Measurements from ENCODE around the gene FUBP1.
A peak's percentile ranks its signal among the peaks of the same experiment; 100 is the strongest.
"Not testable (repeated sequence)": the region's sequence is repeated elsewhere in the genome, so short reads cannot be mapped to it uniquely, and the experiment has no call there.

The FUBP1 gene

DNA sequence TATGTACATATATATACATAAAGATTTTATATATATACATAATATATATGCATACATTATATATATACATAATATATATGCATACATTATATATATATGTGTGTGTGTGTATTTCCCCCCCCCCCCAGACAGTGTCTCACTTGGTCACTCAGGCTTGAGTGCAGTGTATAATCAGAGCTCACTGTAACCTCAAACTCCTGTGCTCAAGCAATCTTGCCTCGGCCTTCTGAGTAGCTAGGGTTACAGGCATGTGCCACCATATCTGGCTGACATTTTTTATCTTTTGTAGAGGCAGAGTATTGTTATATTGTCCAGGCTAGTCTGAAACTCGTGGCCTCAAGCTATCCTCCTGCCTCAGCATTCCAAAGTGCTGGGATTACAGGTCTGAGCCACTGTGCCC lies 9.0 kb upstream of the FUBP1 start:
- no peak for DNase-seq (ENCODE audit: low spot score)

DNA sequence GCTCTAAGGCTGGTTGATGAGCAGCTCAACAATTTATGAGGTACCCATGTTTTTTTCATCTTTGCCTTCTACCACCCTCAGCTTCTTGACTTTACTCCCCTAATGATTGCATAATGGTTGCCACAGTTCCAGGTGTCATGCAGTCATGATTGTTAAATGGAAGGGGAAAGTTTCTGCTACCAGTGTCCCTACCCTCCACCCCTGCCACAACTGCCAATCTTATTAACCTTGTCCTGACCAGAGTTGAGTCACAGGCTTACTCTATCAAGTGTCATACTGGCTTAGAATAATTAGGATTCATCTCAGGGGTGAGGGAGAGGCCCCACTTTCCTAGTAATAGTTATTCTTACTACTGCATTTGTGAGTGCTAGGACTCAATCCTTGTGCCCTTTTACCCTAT lies 7.9 kb upstream of the FUBP1 start:
- DNase-seq (ENCODE audit: low spot score) = no peak

GRCh38 chr1:77984629-77985028 lies 5.8 kb upstream of the FUBP1 start:
- DNase-seq (ENCODE audit: low spot score) = no peak

- DNase-seq (ENCODE audit: low spot score) = no peak
Observed at GRCh38 chr1:77983997-77984355, 5.1 kb upstream of the FUBP1 start.

DNA sequence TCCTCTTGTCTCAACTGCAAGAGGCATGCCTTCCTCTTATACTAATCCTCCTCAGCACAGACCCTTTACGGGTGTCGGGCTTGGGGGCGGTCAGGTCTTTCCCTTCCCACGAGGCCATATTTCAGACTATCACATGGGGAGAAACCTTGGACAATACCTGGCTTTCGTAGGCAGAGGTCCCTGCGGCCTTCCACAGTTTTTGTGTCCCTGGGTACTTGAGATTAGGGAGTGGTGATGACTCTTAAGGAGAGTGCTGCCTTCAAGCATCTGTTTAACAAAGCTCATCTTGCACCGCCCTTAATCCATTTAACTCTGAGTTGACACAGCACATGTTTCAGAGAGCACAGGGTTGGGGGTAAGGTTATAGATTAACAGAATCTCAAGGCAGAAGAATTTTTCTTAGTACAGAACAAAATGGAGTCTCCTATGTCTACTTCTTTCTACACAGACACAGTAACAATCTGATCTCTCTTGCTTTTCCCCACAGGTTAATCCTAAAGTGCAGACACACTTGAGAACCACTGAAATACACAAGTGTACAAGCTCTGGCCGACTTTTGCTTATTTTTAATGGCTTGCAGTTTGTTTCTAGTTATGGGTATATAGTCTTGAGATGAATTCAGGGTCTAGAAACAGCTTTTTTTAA lies 4.6 kb upstream of the FUBP1 start:
- DNase-seq (ENCODE audit: low spot score) = not testable (repeated sequence)

- peak; percentile 78 for DNase-seq (ENCODE audit: low spot score)
Observed at GRCh38 chr1:77978293-77978968, 441 bp downstream of the FUBP1 start.

DNA sequence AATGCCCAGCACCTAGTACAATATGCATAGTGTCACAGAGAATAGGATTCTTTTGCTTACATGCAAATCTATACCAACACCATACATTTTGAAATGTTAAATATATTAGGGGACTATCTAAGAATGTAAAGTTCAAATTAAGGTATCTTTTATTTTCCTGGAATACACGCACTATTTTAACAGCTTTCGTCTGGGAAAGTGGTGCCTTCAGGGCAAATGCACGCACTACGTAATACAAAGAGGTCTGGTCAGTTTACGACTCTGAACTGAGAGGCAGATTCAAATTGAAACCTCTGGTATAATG lies 931 bp downstream of the FUBP1 start:
- no peak for DNase-seq (ENCODE audit: low spot score)

DNA sequence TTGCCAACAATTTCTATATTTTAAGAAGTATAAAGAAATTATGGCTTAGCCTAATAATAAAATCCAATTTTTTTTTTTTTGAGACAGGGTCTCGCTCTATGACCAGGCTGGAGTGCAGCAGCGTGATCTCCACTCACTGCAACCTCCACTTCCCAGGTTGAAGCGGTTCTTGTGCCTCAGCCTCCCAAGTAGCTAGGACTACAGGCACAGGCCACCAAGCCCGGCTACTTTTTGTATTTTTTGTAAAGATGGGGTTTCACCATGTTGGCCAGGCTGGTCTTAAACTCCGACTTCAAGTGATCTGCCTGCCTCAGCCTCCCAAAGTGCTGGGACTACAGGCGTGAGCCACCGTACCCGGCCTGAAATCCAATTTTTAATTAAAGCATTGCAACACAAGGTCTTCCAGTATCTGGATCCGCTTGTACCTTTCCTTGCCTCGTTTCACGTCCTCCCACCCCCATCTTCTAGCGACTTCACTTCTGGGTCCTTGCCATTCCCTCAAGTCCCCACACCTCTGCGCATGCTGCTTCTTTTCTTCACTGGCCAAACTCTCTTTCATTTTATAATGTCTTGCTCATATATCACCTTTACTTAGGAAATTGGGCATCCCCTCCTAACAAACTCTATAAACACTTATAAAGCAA lies 2.3 kb downstream of the FUBP1 start:
- DNase-seq (ENCODE audit: low spot score) = no peak

GRCh38 chr1:77975907-77976306 lies 3.0 kb downstream of the FUBP1 start:
- no peak for DNase-seq (ENCODE audit: low spot score)

- DNase-seq (ENCODE audit: low spot score) = no peak
Observed at GRCh38 chr1:77975386-77975785, 3.5 kb downstream of the FUBP1 start.

GRCh38 chr1:77972080-77972479 lies 6.8 kb downstream of the FUBP1 start:
- DNase-seq (ENCODE audit: low spot score) = no peak

- no peak for DNase-seq (ENCODE audit: low spot score)
Observed at GRCh38 chr1:77970192-77970591, 8.7 kb downstream of the FUBP1 start.

DNA sequence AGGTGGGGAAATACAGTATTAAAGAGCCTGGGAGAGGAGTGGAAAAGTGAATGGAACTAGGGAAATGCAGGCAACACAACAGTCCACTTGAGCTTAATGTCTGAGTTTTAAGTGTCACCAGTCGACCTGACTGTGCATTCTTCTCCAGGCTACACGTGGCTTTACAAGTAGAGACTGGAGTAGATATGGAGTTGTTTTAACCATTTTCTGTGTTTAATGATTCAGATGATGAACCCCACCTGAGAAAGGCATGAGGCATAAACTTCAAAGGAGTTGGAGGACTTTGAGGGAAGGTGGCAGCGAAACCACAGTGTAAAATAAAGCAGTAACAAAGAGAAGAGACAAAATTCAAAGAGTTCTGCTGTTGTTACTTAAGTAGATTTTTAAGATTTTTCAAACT lies 12.6 kb downstream of the FUBP1 start:
- no peak for DNase-seq (ENCODE audit: low spot score)

- no peak for DNase-seq (ENCODE audit: low spot score)
Observed at GRCh38 chr1:77961392-77961791, 17.5 kb downstream of the FUBP1 start.

- no peak for DNase-seq (ENCODE audit: low spot score)
Observed at GRCh38 chr1:77958850-77959249, 20.0 kb downstream of the FUBP1 start.

GRCh38 chr1:77958391-77958790 lies 20.5 kb downstream of the FUBP1 start:
- no peak for DNase-seq (ENCODE audit: low spot score)

DNA sequence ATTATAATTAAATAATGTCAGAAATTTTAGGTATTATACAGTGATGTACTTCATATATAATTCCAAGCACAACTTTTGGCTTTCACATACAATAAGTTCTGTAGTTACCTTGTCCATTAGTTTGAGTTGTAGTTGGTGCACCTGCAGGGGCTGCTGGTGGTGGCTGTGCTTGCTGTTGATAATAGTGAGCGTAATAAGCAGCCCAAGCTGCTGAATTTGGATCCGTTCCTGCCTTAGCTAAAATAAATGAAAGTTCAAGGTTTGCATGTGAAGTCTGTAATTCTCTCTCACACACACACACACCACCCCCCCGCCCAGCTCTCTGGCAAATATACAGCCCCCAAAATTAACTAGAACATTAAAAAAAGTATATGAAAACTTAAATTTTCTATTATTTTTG lies 22.4 kb downstream of the FUBP1 start:
- no peak for DNase-seq (ENCODE audit: low spot score)

- no peak for DNase-seq (ENCODE audit: low spot score)
Observed at GRCh38 chr1:77955709-77956108, 23.2 kb downstream of the FUBP1 start.

DNA sequence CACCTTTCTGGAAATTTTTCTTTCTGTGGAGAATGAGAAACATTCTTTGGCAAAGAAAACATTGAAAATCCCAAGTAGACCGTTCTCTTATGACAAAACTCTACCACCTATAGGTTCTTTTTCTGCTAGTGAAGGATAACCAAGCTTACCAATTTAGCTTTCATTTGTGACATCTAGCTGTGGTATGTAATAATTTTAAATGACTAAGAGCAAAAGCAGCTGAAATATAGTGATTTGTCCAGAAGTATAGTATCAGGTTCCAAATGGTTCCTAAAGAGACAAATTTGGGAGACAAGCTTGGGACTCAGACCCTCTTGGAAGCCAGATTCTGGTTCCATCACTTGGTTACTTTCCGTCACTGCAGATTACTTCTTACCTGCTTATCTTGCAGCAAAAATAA lies 24.4 kb downstream of the FUBP1 start:
- no peak for DNase-seq (ENCODE audit: low spot score)

- DNase-seq (ENCODE audit: low spot score) = no peak
Observed at GRCh38 chr1:77953907-77954306, 25.0 kb downstream of the FUBP1 start.

DNA sequence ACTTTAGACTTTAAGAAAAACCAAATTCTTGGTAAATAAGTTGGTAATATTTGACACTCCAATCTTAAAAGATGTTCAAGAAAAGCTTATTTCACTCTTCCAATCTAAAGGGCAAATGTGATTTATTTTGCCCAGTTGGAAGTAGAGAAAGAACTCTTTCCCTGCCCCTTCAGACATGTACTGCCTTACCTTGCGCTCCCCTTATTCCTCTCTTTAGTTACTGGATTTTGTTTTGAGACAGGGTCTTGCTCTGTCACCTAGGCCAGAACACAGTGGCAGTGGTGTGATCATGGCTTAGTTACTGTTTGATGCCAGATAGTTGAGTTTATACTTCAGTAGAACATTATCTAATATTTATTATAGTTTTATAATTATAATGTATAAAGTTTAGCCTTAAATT lies 27.5 kb downstream of the FUBP1 start:
- no peak for DNase-seq (ENCODE audit: low spot score)

DNA sequence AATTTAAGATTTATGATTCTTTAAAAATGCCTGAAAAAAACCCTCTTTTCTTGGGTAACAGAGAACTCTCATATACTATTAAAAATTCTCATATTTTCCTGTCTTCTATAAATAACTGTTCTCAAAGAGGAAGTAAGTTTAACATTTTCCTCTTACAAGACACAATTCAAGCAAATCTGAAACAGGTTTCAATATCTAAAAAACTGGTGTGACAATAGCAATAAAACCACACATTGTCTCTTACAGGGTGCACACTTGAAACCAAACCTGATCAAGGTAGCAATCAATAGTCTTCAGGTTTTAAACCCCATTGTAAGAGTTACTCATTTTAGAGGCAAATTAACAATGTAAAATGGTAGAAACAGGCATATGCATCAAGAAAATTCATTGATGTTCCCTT lies 28.0 kb downstream of the FUBP1 start:
- DNase-seq (ENCODE audit: low spot score) = no peak

- DNase-seq (ENCODE audit: low spot score) = no peak
Observed at GRCh38 chr1:77948841-77949424, 29.9 kb downstream of the FUBP1 start.

DNA sequence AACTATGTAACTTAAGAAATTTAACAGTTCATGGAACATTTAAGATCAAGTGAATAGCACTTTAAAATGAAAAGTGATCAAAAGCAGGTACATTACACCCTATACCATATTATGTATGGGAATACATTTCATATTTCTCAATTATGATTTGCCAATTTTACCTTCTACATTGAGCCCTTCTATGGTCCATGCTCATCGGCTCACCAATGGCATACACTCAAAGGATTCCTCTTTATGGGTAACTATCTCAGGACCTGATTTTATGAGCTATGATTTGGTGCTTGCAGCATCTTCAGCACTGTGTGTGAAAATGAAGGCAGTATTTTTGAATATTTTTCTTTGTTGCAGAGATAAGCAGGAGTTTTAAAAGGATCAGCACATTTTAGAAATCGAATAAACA lies 33.5 kb downstream of the FUBP1 start:
- DNase-seq (ENCODE audit: low spot score) = no peak
